Non-pigmented ciliary epithelial cell (primary cell): ENCODE measurements around the gene MUC3A.
"Not testable (repeated sequence)": the region's sequence is repeated elsewhere in the genome, so short reads cannot be mapped to it uniquely, and the experiment has no call there.

ENCODE experiments used
- DNase-seq: peaks from one replicate; pipeline ENCODE4 v3.0.0-alpha.2; 2010; ENCODE audit warnings: low read depth

MUC3A gene, protein sequence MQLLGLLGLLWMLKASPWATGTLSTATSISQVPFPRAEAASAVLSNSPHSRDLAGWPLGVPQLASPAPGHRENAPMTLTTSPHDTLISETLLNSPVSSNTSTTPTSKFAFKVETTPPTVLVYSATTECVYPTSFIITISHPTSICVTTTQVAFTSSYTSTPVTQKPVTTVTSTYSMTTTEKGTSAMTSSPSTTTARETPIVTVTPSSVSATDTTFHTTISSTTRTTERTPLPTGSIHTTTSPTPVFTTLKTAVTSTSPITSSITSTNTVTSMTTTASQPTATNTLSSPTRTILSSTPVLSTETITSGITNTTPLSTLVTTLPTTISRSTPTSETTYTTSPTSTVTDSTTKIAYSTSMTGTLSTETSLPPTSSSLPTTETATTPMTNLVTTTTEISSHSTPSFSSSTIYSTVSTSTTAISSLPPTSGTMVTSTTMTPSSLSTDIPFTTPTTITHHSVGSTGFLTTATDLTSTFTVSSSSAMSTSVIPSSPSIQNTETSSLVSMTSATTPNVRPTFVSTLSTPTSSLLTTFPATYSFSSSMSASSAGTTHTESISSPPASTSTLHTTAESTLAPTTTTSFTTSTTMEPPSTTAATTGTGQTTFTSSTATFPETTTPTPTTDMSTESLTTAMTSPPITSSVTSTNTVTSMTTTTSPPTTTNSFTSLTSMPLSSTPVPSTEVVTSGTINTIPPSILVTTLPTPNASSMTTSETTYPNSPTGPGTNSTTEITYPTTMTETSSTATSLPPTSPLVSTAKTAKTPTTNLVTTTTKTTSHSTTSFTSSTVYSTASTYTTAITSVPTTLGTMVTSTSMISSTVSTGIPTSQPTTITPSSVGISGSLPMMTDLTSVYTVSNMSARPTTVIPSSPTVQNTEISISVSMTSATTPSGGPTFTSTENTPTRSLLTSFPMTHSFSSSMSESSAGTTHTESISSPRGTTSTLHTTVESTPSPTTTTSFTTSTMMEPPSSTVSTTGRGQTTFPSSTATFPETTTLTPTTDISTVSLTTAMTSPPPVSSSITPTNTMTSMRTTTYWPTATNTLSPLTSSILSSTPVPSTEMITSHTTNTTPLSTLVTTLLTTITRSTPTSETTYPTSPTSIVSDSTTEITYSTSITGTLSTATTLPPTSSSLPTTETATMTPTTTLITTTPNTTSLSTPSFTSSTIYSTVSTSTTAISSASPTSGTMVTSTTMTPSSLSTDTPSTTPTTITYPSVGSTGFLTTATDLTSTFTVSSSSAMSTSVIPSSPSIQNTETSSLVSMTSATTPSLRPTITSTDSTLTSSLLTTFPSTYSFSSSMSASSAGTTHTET (N-terminal part only)

DNA sequence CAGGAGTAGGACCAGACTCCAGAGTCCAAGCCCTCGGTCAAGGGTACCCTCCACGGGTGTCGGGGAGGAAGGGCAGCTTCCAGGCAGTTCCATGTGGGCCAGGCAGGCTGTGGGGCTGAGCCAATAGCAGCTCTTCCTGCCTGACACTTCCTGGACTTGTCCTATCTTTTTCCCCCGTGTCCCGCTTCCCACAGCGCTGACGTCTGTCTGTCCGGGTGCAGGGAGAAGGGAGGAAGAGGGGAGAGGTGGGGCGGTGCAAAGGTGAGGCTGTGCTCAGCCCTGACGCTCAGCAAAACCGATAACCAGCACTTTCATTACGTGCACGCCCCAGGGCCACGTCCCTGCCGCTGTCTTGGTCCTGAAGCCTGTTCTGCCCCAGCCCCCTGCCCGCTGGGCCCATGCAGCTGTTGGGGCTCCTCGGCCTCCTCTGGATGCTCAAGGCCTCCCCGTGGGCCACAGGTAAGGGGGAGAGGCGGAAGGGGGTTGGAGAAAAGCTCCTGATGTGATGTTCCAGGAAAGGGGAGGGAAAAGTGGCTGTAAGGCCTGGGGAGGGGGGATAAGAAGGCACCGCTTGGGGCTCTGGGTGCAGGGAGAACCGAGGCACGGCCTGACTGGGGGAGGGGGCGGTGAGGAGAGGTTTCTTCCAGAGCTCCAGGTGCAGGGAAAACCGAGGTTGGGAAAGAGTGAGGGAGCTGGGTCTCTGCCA is at the start of gene MUC3A:
Gene MUC3A, plus strand, starts transcription at position 308 of the 706 bp plus-strand sequence. Its CDS starts 91 bp downstream, at position 399.
- DNase-seq: no peak

DNA sequence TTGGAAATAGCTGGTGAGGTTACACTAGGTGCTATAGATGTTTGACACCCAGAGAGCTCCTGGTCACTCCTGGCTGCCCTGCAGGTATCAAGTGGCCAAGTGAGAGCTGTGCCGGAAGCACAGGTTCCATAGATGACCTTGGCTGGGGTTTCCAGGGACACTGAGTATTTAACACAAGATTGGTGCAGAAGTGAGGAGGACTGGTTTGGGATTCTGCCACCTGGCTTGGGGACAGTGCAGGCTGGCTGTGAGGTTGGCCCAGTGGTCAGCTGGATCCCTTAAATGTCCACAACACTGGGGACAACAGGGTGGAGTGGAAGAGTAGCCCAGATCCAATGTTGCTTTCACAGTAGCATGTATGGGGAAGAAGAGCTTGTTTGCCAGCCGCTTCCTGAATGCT is 48.4 kb upstream of the MUC3A start:
- DNase-seq: no peak

DNA sequence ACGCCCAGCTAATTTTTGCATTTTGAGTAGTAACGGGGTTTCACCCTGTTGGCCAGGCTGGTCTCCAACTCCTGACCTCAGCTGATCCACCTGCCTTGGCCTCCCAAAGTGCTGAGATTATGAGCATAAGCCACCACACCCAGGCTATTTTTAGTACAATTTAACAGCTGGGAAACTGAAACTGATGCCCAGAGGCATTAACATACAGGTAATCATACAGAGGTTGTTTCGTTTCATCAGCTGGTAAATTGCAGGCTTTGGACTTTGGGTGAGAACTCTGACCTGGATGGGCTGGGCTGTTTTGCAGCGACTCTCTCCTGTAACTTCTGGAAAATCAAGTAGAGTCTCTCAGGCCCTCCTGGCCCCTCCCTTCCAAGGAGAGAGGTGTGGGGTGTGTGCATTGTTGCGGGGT is 47.4 kb upstream of the MUC3A start:
- DNase-seq: no peak

DNA sequence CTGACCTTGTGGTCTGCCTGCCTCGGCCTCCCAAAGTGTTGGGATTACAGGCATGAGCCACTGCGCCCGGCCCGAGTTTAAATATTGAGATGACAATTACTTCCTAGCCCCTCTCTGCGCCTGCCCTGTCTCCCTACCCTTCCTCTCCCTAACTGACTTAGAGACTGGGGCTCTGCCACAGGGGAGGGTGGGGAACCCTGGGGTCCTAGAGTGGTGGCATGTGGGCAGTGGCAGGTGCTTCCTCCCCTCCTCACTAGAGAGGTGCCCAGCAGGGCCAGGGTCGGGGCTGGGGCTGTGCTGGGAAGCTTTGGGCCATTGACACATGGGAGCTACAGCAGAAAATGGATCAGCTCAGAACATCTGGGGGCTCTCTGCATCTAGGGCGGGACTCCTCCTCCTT is 46.7 kb upstream of the MUC3A start:
- no peak for DNase-seq

DNA sequence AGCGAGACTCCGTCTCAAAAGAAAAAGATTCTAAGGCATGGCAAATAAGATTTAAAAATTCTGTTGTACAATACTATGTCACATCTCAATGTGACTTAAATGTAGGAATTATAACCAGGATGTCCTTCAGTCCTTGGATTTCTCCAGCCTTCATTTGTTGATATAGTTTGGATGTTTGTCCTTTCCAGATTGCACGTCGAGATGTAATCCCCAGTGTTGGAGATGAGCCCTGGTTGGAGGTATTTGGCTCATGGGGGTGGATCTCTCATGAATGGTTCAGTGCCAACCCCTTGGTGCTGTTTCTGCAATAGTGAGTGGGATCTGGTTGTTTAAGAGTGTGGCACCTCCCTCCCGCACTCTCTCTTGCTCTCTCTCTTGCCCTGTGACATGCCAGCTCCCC is 40.8 kb upstream of the MUC3A start:
- no peak for DNase-seq

DNA sequence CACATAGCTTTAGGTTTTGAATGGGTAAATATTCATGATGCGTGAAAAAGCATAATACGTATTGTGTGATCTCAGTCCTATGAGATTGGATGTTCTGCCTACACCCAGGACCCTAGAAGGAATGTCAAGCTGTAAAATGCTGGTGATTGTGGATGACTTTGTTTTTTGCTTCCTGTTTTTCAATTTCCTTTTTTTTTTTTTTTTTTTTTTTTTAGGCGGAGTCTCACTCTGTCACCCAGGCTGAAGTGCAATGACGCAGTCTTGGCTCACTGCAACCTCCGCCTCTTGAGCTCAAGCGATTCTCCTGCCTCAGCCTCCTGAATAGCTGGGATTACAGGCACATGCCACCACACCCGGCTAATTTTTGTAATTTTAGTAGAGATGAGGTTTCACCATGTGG is 38.9 kb upstream of the MUC3A start:
- DNase-seq: not testable (repeated sequence)

DNA sequence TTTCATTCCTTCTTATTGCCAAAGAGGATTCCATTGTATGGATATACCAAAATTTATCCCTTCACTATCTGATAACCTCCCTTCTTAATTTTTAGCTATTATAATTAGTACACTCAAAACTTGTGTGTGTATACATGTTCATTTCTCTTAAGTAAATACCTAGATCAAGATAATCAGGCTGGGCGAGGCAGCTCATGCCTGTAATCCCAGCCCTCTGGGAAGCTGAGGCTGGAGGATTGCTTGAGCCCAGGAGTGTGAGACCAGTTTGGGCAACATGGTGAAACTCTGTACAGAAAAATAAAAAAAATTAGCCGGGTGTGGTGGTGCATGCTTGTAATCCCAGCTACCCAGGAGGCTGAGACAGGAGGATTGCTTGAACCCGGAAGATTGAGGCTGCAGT is 37.9 kb upstream of the MUC3A start:
- DNase-seq: no peak

DNA sequence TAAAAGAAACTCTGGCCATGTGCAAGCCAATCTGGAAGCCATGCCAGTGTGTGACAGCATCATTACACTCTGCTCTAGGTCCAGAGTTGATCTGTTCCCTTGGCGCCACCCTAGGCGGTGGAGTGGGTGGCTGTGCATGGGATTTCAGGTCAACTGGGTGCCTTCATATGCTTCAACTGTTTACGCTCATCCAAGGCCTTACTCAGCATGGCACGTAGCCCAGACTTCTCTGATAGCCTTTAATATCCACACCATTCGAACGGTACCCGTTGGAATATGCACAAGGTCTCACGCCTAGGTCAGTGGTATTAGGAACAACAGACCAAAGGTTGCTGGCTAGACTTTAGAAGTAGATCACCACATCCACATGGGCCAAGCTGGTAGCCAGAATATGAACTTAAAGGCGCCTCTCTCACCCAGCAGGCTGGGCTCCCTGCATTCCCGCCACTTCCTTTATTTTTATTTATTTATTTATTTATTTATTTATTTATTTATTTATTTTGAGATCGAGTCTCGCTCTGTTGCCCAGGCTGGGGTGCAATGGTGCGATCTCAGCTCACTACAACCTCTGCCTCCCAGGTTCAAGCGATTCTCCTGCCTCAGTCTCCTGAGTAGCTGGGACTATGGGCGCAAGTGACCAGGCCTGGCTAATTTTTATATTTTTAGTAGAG is 35.0 kb upstream of the MUC3A start:
- DNase-seq: no peak

DNA sequence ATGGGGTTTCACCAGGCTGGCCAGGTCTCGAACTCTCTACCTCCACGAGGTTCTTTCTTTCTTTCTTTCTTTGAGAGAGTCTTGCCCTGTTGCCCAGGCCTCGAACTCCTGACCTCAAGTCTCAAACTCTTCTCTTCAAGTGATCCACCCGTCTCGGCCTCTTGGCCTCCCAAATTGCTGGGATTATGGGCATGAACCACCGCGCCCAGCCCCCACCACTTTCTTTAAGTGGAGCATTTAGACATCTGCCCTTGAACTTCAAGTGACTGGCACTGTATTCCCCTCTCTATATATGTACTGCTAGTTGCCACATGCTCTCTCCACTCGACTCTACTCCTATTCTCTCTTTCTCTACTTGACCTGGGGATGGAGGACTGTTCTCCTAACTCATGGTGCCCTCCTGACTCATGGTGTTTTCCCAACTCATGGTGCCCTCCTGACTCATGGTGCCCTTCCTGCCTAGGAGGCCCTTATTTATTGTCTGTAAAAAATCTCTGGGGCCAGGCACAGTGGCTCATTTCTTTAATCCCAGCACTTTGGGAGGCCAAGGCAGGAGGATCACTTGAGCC is 34.4 kb upstream of the MUC3A start:
- no peak for DNase-seq

DNA sequence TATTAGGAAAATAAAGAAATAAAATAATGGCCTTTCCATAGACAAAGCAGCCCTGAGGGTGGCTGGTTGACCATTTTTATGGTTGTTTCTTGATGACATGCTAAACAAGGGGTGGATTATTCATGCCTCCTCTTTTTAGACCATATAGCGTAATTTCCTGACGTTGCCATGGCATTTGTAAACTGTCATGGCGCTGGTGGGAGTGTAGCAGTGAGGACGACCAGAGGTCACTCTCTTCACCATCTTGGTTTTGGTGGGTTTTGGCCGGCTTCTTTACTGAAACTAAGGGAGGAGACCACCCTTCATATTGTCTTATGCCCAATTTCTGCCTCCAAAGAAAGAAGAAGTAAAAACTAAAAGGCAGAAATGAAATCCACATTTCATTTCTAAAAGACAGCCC is 30.0 kb upstream of the MUC3A start:
- not testable (repeated sequence) for DNase-seq

DNA sequence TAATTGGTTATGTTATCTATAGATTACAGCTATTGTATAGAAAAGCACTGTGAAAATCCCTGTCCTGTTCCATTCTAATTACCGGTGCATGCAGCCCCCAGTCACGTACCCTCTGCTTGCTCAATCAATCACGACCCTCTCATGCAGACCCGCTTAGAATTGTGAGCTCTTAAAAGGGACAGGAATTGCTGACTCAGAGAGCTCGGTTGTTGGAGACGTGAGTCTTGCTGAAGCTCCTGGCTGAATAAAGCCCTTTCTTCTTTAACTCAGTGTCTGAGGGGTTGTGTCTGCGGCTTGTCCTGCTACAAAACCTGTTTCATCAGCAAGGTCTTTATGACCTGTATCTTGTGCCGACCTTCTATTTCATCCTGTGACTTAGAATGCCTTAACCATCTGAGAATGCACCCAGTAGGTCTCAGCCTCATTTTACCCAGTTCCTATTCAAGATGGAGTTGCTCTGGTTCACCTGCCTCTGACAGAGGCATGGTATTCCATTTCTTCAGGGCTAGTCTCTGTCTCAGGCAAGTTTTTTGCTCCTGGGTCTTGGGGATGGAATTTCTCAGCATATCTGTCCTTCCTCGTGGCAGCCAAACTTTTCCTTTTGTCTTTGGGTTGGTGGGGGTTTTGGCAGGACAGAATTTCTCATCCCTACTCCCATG is 29.4 kb upstream of the MUC3A start:
- not testable (repeated sequence) for DNase-seq

DNA sequence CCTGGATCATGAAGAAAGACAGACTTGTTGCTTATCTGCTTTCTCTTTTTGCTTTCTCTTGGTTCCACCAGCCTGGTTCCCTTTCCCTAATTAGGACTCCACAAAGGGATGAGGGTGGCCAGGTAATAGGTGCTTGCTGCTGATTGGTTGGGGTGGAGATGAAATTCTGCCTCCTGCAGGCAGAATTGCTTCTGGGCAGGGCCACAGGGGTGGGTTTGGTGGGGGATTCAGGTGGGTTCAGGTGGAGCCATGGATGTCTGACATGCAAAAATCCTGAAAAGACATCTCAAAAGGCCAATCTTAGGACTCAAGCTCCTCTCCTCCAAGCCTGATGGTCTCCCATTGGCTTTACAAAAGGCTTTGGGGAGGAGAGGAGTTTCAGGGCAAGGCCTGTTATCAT is 28.3 kb upstream of the MUC3A start:
- DNase-seq: no peak

DNA sequence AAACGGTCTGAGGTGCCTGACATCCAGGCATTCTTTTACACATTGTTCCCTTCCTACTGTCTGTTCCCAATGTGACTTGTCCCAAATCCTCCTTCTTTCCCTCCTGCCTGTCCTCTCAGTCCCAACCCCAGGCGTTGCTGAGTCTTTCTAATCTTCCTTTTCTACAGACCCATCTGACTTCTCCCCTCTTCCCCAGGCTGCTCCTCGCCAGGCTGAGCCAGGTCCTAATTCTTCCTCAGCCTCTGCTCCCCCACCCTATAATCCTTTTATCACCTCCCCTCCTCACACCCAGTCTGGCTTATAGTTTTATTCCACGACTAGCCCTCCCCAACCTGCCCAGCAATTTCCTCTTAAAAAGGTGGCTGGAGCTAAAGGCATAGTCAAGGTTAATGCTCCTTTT is 25.7 kb upstream of the MUC3A start:
- not testable (repeated sequence) for DNase-seq

DNA sequence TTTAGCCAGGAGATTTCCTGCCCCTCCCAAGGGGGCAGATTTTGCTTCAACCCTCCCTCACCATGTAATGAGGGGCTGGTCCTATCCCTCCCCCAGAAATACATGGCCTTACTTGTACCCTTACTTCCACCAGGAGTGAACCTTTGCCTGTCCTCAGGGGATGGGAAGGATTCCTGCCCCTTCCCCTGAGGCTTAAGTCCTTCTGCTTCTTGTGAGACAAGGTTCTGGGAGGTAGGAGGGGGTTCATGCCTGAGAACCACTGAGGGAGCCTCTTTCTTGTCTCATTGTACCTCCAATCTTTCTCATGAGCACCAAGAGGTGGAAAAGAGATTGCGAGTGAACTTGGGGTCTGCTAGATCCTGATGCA is 19.5 kb upstream of the MUC3A start:
- no peak for DNase-seq

DNA sequence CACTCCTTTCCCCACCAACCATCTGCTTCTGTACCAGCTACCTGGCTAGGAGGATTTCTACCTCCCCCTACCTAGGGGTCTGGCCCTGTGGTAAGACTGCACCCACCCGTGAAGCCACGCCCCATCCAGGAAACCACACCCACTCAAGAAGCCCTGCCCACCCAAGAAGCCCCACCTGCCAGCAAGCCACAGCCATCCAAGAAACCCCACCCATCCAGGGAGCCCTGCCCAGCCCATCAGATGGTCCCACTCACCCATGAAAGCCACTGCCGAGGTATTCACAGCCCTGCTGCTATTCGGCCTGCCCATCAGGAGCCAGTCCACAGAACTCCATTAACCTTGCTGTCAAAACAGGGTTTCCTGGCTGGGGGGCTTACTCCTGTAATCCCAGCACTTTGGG is 15.6 kb upstream of the MUC3A start:
- DNase-seq: no peak

DNA sequence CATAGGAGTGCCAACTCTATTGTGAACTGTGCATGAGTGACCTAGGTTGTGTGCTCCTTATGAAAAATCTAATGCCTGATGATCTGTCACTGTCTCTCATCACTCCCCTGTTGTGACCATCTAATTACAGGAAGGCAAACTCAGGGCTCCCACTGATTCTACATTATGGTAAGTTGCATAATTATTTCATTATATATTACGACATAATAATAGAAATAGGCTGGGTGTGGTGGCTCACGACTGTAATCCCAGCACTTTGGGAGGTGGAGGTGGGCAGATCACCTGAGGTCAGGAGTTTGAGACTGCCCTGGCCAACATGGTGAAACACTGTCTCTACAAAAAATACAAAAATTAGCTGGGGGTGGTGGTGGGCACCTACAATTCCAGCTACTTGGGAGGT is 14.0 kb upstream of the MUC3A start:
- DNase-seq: not testable (repeated sequence)

DNA sequence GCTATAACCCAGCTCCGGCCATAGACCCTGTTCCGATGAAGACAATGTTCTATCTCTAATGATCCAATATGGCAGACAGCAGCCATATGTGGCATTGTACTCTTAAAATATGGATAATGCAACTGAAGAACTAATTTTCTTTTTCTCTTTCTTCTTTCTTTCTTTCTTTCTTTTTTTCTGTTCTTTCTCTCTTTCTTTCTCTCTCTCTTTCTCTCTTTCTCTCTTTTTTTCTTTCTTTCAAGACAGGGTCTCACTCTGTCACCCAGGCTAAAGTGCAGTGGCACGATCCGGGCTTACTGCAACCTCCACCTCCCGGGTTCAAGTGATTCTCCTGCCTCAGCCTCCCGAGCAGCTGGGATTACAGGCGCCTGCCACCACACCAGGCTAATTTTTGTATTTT is 13.2 kb upstream of the MUC3A start:
- not testable (repeated sequence) for DNase-seq

DNA sequence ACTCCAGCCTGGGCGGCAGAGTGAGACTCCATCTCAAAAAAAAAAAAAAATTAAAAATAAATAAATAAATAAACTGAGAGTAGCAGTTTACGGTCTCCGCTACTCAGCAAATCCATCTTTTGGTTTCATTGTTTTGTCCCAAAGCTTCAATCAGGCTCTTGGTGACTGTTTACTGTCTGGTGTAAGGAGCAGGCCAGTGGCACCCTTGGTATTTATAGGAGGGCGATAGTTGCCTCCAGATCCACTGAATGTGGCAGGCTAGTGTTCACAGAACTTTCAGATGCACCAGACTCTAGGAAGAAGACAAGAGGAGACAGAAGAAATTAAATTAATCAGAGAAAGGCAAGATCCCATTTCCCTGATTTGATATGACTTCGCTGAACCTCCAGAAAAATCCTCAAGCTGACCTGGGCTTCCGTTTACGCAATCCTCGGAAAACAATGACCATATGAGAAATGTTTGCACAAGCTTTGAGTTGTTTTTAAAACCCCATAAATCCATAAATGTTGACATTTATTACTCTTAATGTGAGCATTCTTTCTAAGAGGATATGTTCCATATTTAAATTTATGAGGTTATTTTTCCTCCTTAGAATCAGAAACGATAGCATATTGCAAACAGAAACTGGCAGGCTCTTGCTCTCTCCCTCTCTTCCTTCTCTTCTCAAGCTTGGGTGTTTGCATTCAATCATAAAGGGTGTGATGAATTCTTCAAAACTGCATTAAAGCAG is 7.1 kb upstream of the MUC3A start:
- no peak for DNase-seq

DNA sequence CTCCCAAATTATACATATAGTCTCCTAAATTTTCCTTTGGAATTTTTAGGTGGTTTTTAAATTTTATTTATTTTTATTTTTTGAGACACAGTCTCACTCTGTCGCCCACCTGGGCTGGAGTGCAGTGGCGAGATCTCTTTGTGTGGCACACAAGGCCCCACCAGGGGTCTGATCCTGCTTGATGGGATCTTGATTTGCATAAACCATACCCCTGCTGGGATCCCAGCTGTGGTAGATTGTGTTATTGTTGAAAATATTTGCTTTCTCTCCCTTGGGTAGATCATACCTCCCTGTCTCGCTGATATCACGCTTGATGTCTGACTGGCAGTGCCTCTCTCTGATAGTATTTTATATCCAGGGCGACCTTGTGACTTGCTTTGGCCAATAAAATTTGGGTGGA is 5.6 kb upstream of the MUC3A start:
- DNase-seq: no peak

DNA sequence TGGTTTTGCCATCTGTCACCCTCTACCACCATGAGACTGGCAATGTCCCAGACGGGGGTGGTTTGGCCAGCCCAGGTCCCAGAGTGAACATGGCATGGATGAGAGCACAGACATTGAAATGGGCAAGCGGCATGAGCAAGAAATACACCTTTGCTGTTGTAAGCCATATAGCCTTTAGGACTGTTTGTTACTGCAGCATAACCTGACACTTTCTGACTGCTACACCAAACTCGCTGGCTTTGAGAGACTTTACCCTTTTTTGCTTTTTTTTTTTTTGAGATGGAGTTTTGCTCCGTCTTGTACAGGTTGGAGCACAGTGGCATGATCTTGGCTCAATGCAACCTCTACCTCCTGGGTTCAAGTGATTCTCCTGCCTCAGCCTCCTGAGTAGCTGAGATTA is 5.2 kb upstream of the MUC3A start:
- DNase-seq: no peak
